ENCODE results near the gene SYNDIG1.

DNA sequence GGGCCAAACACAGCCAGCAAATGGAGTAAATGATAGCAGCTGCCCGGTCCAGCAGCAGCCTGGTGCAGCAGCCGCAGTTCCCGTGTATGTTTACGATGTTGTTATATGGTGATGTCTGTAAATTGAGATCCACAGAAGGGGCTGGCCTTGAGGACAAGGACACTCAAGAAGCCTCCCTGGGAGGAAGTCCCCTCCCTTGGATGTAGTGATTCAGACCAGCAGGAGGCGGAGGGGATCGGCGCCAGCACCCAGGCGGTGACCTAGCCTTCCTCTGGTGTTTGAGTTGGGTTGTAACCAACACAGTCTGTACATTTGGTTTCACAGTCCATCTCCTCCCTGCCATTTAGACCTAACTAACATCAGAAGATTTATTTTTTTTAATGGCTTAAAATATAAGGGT lies 187.8 kb downstream of the SYNDIG1 start:
- TF ChIP-seq, protein P1, sequence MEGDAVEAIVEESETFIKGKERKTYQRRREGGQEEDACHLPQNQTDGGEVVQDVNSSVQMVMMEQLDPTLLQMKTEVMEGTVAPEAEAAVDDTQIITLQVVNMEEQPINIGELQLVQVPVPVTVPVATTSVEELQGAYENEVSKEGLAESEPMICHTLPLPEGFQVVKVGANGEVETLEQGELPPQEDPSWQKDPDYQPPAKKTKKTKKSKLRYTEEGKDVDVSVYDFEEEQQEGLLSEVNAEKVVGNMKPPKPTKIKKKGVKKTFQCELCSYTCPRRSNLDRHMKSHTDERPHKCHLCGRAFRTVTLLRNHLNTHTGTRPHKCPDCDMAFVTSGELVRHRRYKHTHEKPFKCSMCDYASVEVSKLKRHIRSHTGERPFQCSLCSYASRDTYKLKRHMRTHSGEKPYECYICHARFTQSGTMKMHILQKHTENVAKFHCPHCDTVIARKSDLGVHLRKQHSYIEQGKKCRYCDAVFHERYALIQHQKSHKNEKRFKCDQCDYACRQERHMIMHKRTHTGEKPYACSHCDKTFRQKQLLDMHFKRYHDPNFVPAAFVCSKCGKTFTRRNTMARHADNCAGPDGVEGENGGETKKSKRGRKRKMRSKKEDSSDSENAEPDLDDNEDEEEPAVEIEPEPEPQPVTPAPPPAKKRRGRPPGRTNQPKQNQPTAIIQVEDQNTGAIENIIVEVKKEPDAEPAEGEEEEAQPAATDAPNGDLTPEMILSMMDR (IDR thresholded peaks at IDR 0.05) = no peak
- no peak for TF ChIP-seq POLR2A (IDR thresholded peaks at IDR 0.05)
